ENCODE measurements around the gene DHRS1. TPM values are rescaled to one million over a fixed set of nuclear protein-coding genes. Genes with fewer than 3 reads are reported as not detected.

The DHRS1 gene
- total and polyA plus RNA-seq, 7 donors: 13.9 to 56.6 (median 34.6) TPM

DNA sequence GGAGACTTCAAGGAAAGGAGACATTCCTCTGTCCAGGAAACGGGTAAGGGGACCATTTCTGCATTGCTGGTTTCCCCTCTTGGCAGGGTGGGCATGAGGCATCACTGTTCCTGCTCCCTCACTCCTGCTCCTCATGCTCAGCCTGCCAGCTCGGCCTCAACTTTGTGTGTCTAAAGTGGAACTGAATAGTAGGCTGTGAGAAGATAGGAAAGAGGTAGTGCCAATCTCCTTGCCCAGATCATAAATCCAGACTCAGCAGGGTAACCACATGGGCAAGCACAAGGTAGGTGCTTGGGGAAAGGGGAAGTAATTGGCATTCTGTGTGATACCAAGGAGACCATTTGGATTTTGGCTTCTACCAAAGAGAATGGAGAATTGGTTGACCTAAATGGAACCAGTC lies 14.3 kb upstream of the DHRS1 start:
- Histone ChIP-seq H3K36me3 (no peaks in the 10 kb centered on the region), H3K9me3 (no peaks in the 10 kb centered on the region), H3K27me3 (peaks cover 5 to 40% (median 31%) of the 10 kb centered on the region in 3 donors), H3K27ac (peak overlapping the region in 1 of 4 donors; percentile 81), H3K4me3 (no peak overlapping the region), H3K4me1 (peaks cover 0 to 38% (median 34%) of the 10 kb centered on the region in 4 donors)
- WGBS, 2 donors: 66 to 91% methylated on average over 2 of the region's 2 CpGs
- intact Hi-C loops (cut with DNase I): no loop called here
- DNase-seq: no peak
- TF ChIP-seq EP300 (IDR thresholded peaks at IDR 0.05) (no peak), CTCF (IDR thresholded peaks at IDR 0.05) (no peak), POLR2AphosphoS5 (IDR thresholded peaks at IDR 0.05) (no peak), POLR2A (IDR thresholded peaks at IDR 0.05) (no peak)

GRCh38 chr14:24312736-24313507 lies 13.3 kb upstream of the DHRS1 start:
- no peak overlapping the region for H3K4me3 ChIP-seq
- H3K36me3 ChIP-seq: no peaks in the 10 kb centered on the region
- peaks cover 0 to 38% (median 35%) of the 10 kb centered on the region in 4 donors for H3K4me1 ChIP-seq
- peak in 2 of 4 donors; percentile 22 to 57 for TF ChIP-seq POLR2AphosphoS5 (IDR thresholded peaks at IDR 0.05)
- TF ChIP-seq EP300 (IDR thresholded peaks at IDR 0.05): no peak
- 51 to 83% methylated on average over 9 of the region's 9 CpGs for WGBS, 2 donors
- no peaks in the 10 kb centered on the region for H3K9me3 ChIP-seq
- peak; percentile 74 for DNase-seq
- intact Hi-C loops (cut with DNase I): no loop called here
- H3K27me3 ChIP-seq: peaks cover 0 to 30% (median 22%) of the 10 kb centered on the region in 3 donors
- peak overlapping the region; percentile 29 to 91 (median 82) for H3K27ac ChIP-seq

- peaks cover 0 to 39% (median 37%) of the 10 kb centered on the region in 4 donors for H3K4me1 ChIP-seq
- intact Hi-C loops (cut with DNase I): no loop called here
- peak overlapping the region in 3 of 4 donors; percentile 44 to 62 (median 59) for H3K4me3 ChIP-seq
- peak overlapping the region; percentile 79 to 91 (median 82) for H3K27ac ChIP-seq
- WGBS, 2 donors: 93 to 96% methylated on average over 1 of the region's 1 CpG
- no peak for TF ChIP-seq POLR2A (IDR thresholded peaks at IDR 0.05)
- no peak for TF ChIP-seq EP300 (IDR thresholded peaks at IDR 0.05)
- no peak for TF ChIP-seq CTCF (IDR thresholded peaks at IDR 0.05)
- no peak for TF ChIP-seq POLR2AphosphoS5 (IDR thresholded peaks at IDR 0.05)
- H3K27me3 ChIP-seq: peaks cover 0 to 21% (median 17%) of the 10 kb centered on the region in 3 donors
- no peak for DNase-seq
- H3K36me3 ChIP-seq: peaks cover 0 to 5% (median 0%) of the 10 kb centered on the region in 4 donors
- H3K9me3 ChIP-seq: no peaks in the 10 kb centered on the region
These were observed 12.4 kb upstream of the DHRS1 start for GRCh38 chr14:24311837-24312615.

DNA sequence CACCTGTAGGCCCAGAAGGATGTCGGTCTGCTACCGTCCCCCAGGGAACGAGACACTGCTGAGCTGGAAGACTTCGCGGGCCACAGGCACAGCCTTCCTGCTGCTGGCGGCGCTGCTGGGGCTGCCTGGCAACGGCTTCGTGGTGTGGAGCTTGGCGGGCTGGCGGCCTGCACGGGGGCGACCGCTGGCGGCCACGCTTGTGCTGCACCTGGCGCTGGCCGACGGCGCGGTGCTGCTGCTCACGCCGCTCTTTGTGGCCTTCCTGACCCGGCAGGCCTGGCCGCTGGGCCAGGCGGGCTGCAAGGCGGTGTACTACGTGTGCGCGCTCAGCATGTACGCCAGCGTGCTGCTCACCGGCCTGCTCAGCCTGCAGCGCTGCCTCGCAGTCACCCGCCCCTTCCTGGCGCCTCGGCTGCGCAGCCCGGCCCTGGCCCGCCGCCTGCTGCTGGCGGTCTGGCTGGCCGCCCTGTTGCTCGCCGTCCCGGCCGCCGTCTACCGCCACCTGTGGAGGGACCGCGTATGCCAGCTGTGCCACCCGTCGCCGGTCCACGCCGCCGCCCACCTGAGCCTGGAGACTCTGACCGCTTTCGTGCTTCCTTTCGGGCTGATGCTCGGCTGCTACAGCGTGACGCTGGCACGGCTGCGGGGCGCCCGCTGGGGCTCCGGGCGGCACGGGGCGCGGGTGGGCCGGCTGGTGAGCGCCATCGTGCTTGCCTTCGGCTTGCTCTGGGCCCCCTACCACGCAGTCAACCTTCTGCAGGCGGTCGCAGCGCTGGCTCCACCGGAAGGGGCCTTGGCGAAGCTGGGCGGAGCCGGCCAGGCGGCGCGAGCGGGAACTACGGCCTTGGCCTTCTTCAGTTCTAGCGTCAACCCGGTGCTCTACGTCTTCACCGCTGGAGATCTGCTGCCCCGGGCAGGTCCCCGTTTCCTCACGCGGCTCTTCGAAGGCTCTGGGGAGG lies 11.3 kb upstream of the DHRS1 start, which contains the start of gene LTB4R:
TSS of gene LTB4R (plus strand) at position 857 of the 959 bp plus-strand sequence. CDS start 4,150 bp downstream, outside the sequence.
- intact Hi-C loops (cut with DNase I): no loop called here
- H3K4me3 ChIP-seq: peak within 1 kb of the TSS; percentile 44 to 62 (median 56)
- peaks cover 0 to 32% (median 30%) of the 10 kb centered on the region in 4 donors for H3K4me1 ChIP-seq
- peak within 1 kb of the TSS; percentile 79 to 91 (median 82) for H3K27ac ChIP-seq
- H3K9me3 ChIP-seq: no peaks in the 10 kb centered on the region
- 14 to 17% methylated on average over 99 of the region's 99 CpGs for WGBS, 2 donors
- DNase-seq: peak; percentile 89
- TF ChIP-seq POLR2A (IDR thresholded peaks at IDR 0.05): no peak
- TF ChIP-seq POLR2AphosphoS5 (IDR thresholded peaks at IDR 0.05): peak in 3 of 4 donors; percentile 21 to 59 (median 54)
- no peak for TF ChIP-seq EP300 (IDR thresholded peaks at IDR 0.05)
- TF ChIP-seq CTCF (IDR thresholded peaks at IDR 0.05): peak; percentile 22 to 45 (median 36)
- peaks cover 0 to 10% (median 7%) of the 10 kb centered on the region in 3 donors for H3K27me3 ChIP-seq
- peaks cover 1 to 16% (median 5%) of the 10 kb centered on the region in 4 donors for H3K36me3 ChIP-seq

All from sigmoid colon (tissue), 7 donors.